ENCODE data around the gene CA10. TPM values are rescaled to one million over a fixed set of nuclear protein-coding genes. Genes with fewer than 3 reads are reported as not detected.

The CA10 gene
- total RNA-seq, 1 donor = not detected

GRCh38 chr17:51743477-51743876 lies 415.0 kb downstream of the CA10 start:
- no peak for TF ChIP-seq CTCF (IDR thresholded peaks at IDR 0.05; ENCODE audit: insufficient read depth, low read depth, low read length)
- DNase-seq (ENCODE audit: low read depth) = no peak
- no peak overlapping the region for H3K4me3 ChIP-seq (ENCODE audit: low read depth, low read length)

DNA sequence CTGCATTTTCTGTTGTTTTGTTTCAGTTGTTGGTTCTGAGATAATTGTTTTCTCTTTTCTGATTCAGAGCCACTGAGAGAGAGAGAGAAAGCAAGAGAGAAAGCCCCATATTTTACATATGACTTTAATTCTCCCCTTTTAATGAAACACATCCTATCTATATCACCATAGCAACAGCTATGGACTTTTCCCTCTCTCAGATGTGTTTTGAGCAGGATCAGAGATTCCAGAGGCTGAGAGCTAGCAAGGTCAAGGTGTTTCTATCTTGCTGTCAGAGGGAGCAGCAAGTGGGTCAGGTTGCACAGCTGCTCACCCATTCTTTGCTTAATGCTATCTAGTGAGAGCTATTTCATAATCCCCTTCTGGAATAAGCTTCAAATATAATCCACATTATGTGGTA lies 415.9 kb downstream of the CA10 start:
- DNase-seq (ENCODE audit: low read depth) = no peak
- TF ChIP-seq CTCF (IDR thresholded peaks at IDR 0.05; ENCODE audit: insufficient read depth, low read depth, low read length) = no peak
- no peak overlapping the region for H3K4me3 ChIP-seq (ENCODE audit: low read depth, low read length)

DNA sequence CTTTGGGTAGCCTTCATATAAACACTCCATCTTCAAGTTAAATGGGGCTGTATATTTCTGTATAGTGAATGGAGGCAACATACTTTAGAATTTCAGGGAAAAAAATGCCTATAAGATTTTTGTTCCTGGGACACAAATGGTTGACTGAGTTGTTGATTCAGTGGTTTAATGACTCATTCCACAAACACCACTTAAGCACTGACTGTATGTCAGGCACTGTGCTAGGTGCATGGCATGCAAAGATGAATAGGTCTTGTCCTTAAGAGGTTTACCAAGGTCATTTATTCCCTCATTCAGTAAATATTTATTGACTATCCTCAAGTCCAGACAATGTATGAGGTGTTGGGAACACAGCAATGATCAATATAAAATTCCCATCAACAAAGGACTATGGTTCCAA lies 417.1 kb downstream of the CA10 start:
- H3K4me3 ChIP-seq (ENCODE audit: low read depth, low read length) = no peak overlapping the region
- no peak for DNase-seq (ENCODE audit: low read depth)
- TF ChIP-seq CTCF (IDR thresholded peaks at IDR 0.05; ENCODE audit: insufficient read depth, low read depth, low read length) = no peak

DNA sequence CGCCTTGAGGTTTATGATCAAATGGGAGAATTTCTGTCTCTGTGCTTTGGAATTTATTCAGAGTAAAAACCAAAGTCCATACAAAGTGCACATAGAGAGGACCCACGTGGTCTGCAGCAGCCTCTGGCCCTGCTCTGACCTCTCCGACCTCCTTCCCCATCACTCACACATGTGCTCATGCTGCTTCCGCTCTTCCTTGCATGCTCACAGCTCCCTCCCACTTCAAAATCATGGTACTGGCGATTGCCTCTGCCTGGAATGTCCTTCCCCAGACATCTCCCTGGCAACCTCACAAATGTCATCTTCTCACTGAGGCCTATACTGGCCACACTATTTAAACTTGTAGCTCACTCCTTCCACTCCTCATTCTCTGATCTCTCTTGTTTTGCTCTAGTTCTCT lies 418.0 kb downstream of the CA10 start:
- H3K4me3 ChIP-seq (ENCODE audit: low read depth, low read length) = no peak overlapping the region
- DNase-seq (ENCODE audit: low read depth) = no peak
- TF ChIP-seq CTCF (IDR thresholded peaks at IDR 0.05; ENCODE audit: insufficient read depth, low read depth, low read length) = no peak

DNA sequence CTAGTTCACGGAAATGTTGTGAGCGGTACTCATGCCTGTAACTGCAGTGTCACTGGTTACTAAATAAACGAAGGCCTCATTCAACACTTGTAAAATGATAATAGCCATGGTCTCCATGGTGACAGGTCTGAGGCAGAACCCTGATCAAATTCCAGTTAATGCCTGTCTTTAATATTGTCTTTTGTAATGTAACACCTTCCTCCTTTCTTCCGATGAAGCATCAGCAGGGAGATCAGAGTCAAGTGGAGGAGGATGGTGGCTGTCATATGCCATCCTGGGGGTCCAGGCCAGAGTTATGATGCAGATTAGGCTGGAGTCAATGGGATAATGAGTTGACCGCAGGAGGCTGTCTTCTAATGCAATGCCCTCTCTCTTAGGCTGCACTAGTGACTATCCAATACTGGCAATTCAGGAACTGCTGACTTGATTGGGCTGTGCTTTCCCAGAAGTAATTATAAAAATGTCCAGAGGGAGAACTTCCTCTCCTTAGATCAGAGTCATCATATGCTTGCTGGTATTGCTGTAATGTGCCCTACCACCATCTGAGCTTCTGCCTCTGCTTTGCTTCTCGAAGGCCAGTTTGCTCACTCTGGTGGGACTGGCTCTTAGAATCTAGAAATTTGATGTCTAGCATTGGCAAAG lies 419.1 kb downstream of the CA10 start:
- H3K4me3 ChIP-seq (ENCODE audit: low read depth, low read length) = no peak overlapping the region
- TF ChIP-seq CTCF (IDR thresholded peaks at IDR 0.05; ENCODE audit: insufficient read depth, low read depth, low read length) = no peak
- no peak for DNase-seq (ENCODE audit: low read depth)

DNA sequence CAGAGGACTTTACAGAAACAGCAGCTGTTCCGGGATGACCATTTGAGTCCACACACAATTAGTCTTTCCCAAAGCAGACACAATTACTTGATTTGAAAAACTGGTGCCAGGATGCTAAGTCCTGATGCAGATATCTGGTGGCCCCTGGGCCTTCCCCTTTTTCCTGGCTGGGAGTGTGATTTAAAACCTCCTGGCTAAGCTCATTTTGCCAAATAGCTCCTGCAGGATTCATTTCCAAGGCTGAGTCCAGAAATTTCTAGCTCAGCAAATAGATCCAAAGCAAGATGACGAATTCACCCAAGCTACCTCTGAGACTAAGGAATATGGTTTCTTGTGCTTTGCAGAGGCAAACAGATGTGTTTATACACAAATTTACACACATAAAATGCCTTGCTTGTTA lies 422.2 kb downstream of the CA10 start:
- H3K4me3 ChIP-seq (ENCODE audit: low read depth, low read length) = no peak overlapping the region
- TF ChIP-seq CTCF (IDR thresholded peaks at IDR 0.05; ENCODE audit: insufficient read depth, low read depth, low read length) = no peak
- no peak for DNase-seq (ENCODE audit: low read depth)

DNA sequence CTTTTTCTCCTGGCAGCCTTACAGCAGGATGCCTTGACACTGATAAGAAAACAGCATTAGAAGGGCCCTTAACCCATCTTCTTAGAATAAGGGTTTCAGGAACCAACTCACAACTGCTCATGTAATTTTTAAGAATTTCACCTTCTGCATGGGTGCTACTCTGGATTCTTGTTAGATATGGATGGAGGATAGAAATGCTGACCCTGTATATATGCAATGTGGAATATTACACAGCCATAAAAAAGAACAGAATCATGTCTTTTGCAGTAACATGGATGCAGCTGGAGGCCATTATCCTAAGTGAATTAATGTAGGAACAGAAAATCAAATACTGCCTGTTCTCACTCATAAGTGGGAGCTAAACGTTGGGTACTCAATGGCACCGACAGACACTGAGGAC lies 423.5 kb downstream of the CA10 start:
- TF ChIP-seq CTCF (IDR thresholded peaks at IDR 0.05; ENCODE audit: insufficient read depth, low read depth, low read length) = no peak
- H3K4me3 ChIP-seq (ENCODE audit: low read depth, low read length) = no peak overlapping the region
- no peak for DNase-seq (ENCODE audit: low read depth)
